HEK293 (cell line): ENCODE results near the gene IFNL1.

Source experiments
- BCL11B ChIP-seq: fragments of 450-650 bp; formaldehyde crosslinking; IDR thresholded peaks from 2 replicates; pipeline ENCODE4 v1.5.1; 2016; ENCODE audit warnings: low read depth, missing biosample characterization, missing genetic modification characterization
- GLI2 ChIP-seq: fragments of 450-650 bp; formaldehyde crosslinking; IDR thresholded peaks from 2 replicates; pipeline ENCODE4; 2017; ENCODE audit warnings: missing biosample characterization, missing genetic modification characterization, low read depth, borderline replicate concordance
- HOXD13 ChIP-seq: sonication (generic); formaldehyde crosslinking; IDR thresholded peaks from 2 replicates; pipeline ENCODE4 v1.8.0; 2022; ENCODE audit warnings: missing genetic modification reagents, borderline replicate concordance
- IKZF3 ChIP-seq: fragments of 450-650 bp; IDR thresholded peaks from 2 replicates; pipeline ENCODE4 v1.5.0; 2018; ENCODE audit warnings: missing biosample characterization, mild to moderate bottlenecking, missing genetic modification characterization, moderate library complexity
- KLF7 ChIP-seq: fragments of 450-650 bp; formaldehyde crosslinking; IDR thresholded peaks from 2 replicates; pipeline ENCODE4 v1.5.1; 2016; ENCODE audit warnings: missing biosample characterization, missing genetic modification characterization, borderline replicate concordance
- KLF8 ChIP-seq: fragments of 450-650 bp; formaldehyde crosslinking; IDR thresholded peaks from 2 replicates; pipeline ENCODE4 v1.5.1; 2016; ENCODE audit warnings: missing biosample characterization, missing genetic modification characterization
- MEIS1 ChIP-seq: sonication (generic); formaldehyde crosslinking; IDR thresholded peaks from 2 replicates; pipeline ENCODE4 v1.8.1; 2022; ENCODE audit warnings: missing genetic modification reagents, mild to moderate bottlenecking, borderline replicate concordance
- PRDM1 ChIP-seq: fragments of 450-650 bp; formaldehyde crosslinking; IDR thresholded peaks from 2 replicates; pipeline ENCODE4; 2016; ENCODE audit warnings: missing biosample characterization, missing genetic modification characterization
- SCRT1 ChIP-seq: fragments of 450-650 bp; formaldehyde crosslinking; IDR thresholded peaks from 2 replicates; pipeline ENCODE4 v1.5.1; 2016; ENCODE audit warnings: missing biosample characterization, missing genetic modification characterization, borderline replicate concordance
- SP2 ChIP-seq: fragments of 450-650 bp; formaldehyde crosslinking; IDR thresholded peaks from 2 replicates; pipeline ENCODE4 v1.5.1; 2016; ENCODE audit warnings: missing biosample characterization, missing genetic modification characterization
- SP3 ChIP-seq: fragments of 450-650 bp; formaldehyde crosslinking; IDR thresholded peaks from 2 replicates; pipeline ENCODE4 v1.5.1; 2016; ENCODE audit warnings: missing biosample characterization, missing genetic modification characterization
- TCF7L2 ChIP-seq: IDR thresholded peaks from 2 replicates; pipeline ENCODE4 v1.6.1; 2011; ENCODE audit warnings: low read depth, mild to moderate bottlenecking, inconsistent platforms, low read length, moderate library complexity, borderline replicate concordance
- WT1 ChIP-seq: fragments of 450-650 bp; formaldehyde crosslinking; IDR thresholded peaks from 2 replicates; pipeline ENCODE4 v1.5.1; 2016; ENCODE audit warnings: missing biosample characterization, missing genetic modification characterization
- ZBTB20 ChIP-seq: fragments of 450-650 bp; formaldehyde crosslinking; IDR thresholded peaks from 2 replicates; pipeline ENCODE4 v1.5.1; 2016; ENCODE audit warnings: missing biosample characterization, missing genetic modification characterization
- ZBTB21 ChIP-seq: fragments of 450-650 bp; formaldehyde crosslinking; IDR thresholded peaks from 2 replicates; pipeline ENCODE4 v1.5.1; 2017; ENCODE audit warnings: missing biosample characterization, missing genetic modification characterization
- ZBTB7A ChIP-seq: fragments of 450-650 bp; formaldehyde crosslinking; IDR thresholded peaks from 2 replicates; pipeline ENCODE4 v1.5.1; 2016; ENCODE audit warnings: low read depth, missing biosample characterization, missing genetic modification characterization
- ZNF112 ChIP-seq: fragments of 450-650 bp; formaldehyde crosslinking; IDR thresholded peaks from 2 replicates; pipeline ENCODE4 v1.5.0; 2017; ENCODE audit warnings: missing biosample characterization, missing genetic modification characterization
- ZNF175 ChIP-seq: fragments of 450-650 bp; formaldehyde crosslinking; IDR thresholded peaks from 2 replicates; pipeline ENCODE4 v1.5.1; 2016; ENCODE audit warnings: missing biosample characterization, missing genetic modification characterization
- ZNF211 ChIP-seq: fragments of 450-650 bp; formaldehyde crosslinking; IDR thresholded peaks from 2 replicates; pipeline ENCODE4 v1.5.1; 2016; ENCODE audit warnings: low read depth, missing biosample characterization, missing genetic modification characterization
- ZNF302 ChIP-seq: fragments of 450-650 bp; formaldehyde crosslinking; IDR thresholded peaks from 2 replicates; pipeline ENCODE4 v1.5.1; 2016; ENCODE audit warnings: missing biosample characterization, missing genetic modification characterization, low read depth
- ZNF391 ChIP-seq: fragments of 450-650 bp; formaldehyde crosslinking; IDR thresholded peaks from 2 replicates; pipeline ENCODE4 v1.5.1; 2016; ENCODE audit warnings: low read depth, missing biosample characterization, missing genetic modification characterization, borderline replicate concordance
- ZNF404 ChIP-seq: fragments of 450-650 bp; formaldehyde crosslinking; IDR thresholded peaks from 2 replicates; pipeline ENCODE4 v1.5.1; 2017; ENCODE audit warnings: missing biosample characterization, missing genetic modification characterization
- ZNF416 ChIP-seq: fragments of 450-650 bp; formaldehyde crosslinking; IDR thresholded peaks from 2 replicates; pipeline ENCODE4 v1.5.1; 2016; ENCODE audit warnings: missing biosample characterization, missing genetic modification characterization
- ZNF473 ChIP-seq: fragments of 450-650 bp; formaldehyde crosslinking; IDR thresholded peaks from 2 replicates; pipeline ENCODE4 v1.5.1; 2017; ENCODE audit warnings: missing biosample characterization, missing genetic modification characterization
- ZNF549 ChIP-seq: fragments of 450-650 bp; IDR thresholded peaks from 2 replicates; pipeline ENCODE4 v1.5.1; 2018; ENCODE audit warnings: missing biosample characterization, missing genetic modification characterization, mild to moderate bottlenecking, inconsistent platforms, moderate library complexity
- ZNF561 ChIP-seq: fragments of 450-650 bp; IDR thresholded peaks from 2 replicates; pipeline ENCODE4 v1.5.1; 2018; ENCODE audit warnings: missing biosample characterization, missing genetic modification characterization, borderline replicate concordance
- ZNF624 ChIP-seq: fragments of 450-650 bp; formaldehyde crosslinking; IDR thresholded peaks from 2 replicates; pipeline ENCODE4 v1.5.1; 2017; ENCODE audit warnings: missing biosample characterization, missing genetic modification characterization
- ZNF654 ChIP-seq: fragments of 450-650 bp; formaldehyde crosslinking; IDR thresholded peaks from 2 replicates; pipeline ENCODE4 v1.5.1; 2016; ENCODE audit warnings: low read depth, missing biosample characterization, missing genetic modification characterization
- ZNF843 ChIP-seq: fragments of 450-650 bp; formaldehyde crosslinking; IDR thresholded peaks from 2 replicates; pipeline ENCODE4 v1.5.1; 2016; ENCODE audit warnings: missing biosample characterization, missing genetic modification characterization
- TF ChIP-seq, protein P1 (sequence below): fragments of 450-650 bp; formaldehyde crosslinking; IDR thresholded peaks from 2 replicates; pipeline ENCODE4 v1.5.1; 2016; ENCODE audit warnings: missing biosample characterization, missing genetic modification characterization
- TF ChIP-seq, protein P2 (sequence below): fragments of 450-650 bp; formaldehyde crosslinking; IDR thresholded peaks from 2 replicates; pipeline ENCODE4 v1.5.1; 2016; ENCODE audit warnings: missing biosample characterization, missing genetic modification characterization
- TF ChIP-seq, protein P3 (sequence below): fragments of 450-650 bp; formaldehyde crosslinking; IDR thresholded peaks from 2 replicates; pipeline ENCODE4 v1.5.1; 2016; ENCODE audit warnings: missing biosample characterization, missing genetic modification characterization
- TF ChIP-seq, protein P4 (sequence below): fragments of 450-650 bp; formaldehyde crosslinking; IDR thresholded peaks from 2 replicates; pipeline ENCODE4 v1.5.1; 2017; ENCODE audit warnings: missing biosample characterization, mild to moderate bottlenecking, missing genetic modification characterization, moderate library complexity
- TF ChIP-seq, protein P5 (sequence below): fragments of 450-650 bp; formaldehyde crosslinking; IDR thresholded peaks from 2 replicates; pipeline ENCODE4 v1.5.1; 2016; ENCODE audit warnings: missing biosample characterization, missing genetic modification characterization, low read depth

IFNL1 gene

DNA sequence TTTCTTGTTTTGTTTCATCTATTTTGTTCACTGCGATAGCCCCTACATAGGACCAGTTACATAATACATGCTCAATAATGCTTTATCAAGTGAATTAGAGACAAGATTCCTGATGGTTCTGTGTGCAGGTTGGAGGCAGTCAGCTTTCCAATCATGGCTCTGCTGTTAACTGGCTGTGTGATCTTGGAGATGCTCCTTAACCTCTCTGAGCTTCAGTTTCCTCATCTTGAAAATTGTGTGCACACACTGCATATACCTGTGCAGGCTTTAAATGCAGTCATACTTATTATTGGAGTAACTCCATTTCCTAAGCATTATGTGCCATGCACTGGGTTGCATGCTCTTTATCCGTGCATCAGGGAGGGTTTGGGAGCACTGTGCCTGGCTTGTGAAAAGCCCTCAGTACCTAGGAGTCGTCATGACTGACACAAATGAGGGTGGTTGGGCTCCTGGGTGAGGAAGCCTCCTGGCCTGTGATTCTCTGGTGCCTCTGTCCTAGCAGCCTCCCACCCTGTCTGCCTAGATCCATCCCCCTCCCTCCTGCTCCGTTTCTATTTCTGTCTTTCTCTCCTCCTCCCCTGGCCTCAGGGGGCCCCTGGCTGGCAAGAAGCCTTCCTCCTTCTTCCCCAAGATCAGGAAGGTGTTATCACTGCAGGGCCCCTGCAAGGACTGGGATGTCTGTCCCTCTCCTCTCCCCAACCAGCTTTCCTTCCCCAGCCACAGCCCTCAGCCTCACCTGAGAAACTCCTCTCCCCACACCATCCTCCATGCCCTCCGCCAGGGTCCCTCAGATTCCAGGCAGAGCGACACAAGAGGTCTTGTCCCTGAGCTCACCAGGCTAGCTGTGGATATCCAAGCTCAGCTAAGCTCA is 8.7 kb downstream of the IFNL1 start (continued):
- TF ChIP-seq ZNF654 (tag by site-specific recombination) = no peak
- TF ChIP-seq, protein P1, sequence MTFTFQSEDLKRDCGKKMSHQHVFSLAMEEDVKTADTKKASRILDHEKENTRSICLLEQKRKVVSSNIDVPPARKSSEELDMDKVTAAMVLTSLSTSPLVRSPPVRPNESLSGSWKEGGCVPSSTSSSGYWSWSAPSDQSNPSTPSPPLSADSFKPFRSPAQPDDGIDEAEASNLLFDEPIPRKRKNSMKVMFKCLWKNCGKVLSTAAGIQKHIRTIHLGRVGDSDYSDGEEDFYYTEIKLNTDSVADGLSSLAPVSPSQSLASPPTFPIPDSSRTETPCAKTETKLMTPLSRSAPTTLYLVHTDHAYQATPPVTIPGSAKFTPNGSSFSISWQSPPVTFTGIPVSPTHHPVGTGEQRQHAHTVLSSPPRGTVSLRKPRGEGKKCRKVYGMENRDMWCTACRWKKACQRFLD = no peak
- TF ChIP-seq SCRT1 (tag by site-specific recombination) = no peak
- peak; percentile 71; the same call in 1 of the 2 replicates for TF ChIP-seq ZBTB20 (tag by site-specific recombination)
- TF ChIP-seq, protein P2, sequence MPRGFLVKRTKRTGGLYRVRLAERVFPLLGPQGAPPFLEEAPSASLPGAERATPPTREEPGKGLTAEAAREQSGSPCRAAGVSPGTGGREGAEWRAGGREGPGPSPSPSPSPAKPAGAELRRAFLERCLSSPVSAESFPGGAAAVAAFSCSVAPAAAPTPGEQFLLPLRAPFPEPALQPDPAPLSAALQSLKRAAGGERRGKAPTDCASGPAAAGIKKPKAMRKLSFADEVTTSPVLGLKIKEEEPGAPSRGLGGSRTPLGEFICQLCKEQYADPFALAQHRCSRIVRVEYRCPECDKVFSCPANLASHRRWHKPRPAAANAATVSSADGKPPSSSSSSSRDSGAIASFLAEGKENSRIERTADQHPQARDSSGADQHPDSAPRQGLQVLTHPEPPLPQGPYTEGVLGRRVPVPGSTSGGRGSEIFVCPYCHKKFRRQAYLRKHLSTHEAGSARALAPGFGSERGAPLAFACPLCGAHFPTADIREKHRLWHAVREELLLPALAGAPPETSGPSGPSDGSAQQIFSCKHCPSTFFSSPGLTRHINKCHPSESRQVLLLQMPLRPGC (tag by site-specific recombination) = no peak
- no peak for TF ChIP-seq HOXD13 (CRISPR knock-in tag)
- no peak for TF ChIP-seq ZNF302 (tag by site-specific recombination)
- no peak for TF ChIP-seq ZNF404
- no peak for TF ChIP-seq ZNF112
- no peak for TF ChIP-seq ZNF549 (tag by site-specific recombination)
- TF ChIP-seq ZNF473 (tag by site-specific recombination) = no peak
- no peak for TF ChIP-seq MEIS1 (CRISPR knock-in tag)
- no peak for TF ChIP-seq ZNF416
- TF ChIP-seq ZNF843 (tag by site-specific recombination) = no peak
- no peak for TF ChIP-seq PRDM1 (tag by site-specific recombination)
- TF ChIP-seq TCF7L2 = no peak
- TF ChIP-seq, protein P3, sequence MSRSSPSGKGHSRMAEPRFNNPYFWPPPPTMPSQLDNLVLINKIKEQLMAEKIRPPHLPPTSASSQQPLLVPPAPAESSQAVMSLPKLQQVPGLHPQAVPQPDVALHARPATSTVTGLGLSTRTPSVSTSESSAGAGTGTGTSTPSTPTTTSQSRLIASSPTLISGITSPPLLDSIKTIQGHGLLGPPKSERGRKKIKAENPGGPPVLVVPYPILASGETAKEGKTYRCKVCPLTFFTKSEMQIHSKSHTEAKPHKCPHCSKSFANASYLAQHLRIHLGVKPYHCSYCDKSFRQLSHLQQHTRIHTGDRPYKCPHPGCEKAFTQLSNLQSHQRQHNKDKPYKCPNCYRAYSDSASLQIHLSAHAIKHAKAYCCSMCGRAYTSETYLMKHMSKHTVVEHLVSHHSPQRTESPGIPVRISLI (tag by site-specific recombination) = no peak
- TF ChIP-seq, protein P4, sequence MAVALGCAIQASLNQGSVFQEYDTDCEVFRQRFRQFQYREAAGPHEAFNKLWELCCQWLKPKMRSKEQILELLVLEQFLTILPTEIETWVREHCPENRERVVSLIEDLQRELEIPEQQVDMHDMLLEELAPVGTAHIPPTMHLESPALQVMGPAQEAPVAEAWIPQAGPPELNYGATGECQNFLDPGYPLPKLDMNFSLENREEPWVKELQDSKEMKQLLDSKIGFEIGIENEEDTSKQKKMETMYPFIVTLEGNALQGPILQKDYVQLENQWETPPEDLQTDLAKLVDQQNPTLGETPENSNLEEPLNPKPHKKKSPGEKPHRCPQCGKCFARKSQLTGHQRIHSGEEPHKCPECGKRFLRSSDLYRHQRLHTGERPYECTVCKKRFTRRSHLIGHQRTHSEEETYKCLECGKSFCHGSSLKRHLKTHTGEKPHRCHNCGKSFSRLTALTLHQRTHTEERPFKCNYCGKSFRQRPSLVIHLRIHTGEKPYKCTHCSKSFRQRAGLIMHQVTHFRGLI = peak; percentile 94
- TF ChIP-seq BCL11B (tag by site-specific recombination) = no peak
- TF ChIP-seq KLF8 = no peak
- no peak for TF ChIP-seq ZBTB21
- TF ChIP-seq WT1 (tag by site-specific recombination) = peak; percentile 41; the same call in 1 of the 2 replicates
- TF ChIP-seq ZNF175 (tag by site-specific recombination) = no peak
- TF ChIP-seq ZNF391 (tag by site-specific recombination) = no peak
- no peak for TF ChIP-seq SP3
- no peak for TF ChIP-seq SP2
- TF ChIP-seq ZNF561 (tag by site-specific recombination) = no peak
- TF ChIP-seq ZNF624 (tag by site-specific recombination) = no peak
- TF ChIP-seq ZNF211 (tag by site-specific recombination) = no peak
- no peak for TF ChIP-seq IKZF3
- TF ChIP-seq, protein P5, sequence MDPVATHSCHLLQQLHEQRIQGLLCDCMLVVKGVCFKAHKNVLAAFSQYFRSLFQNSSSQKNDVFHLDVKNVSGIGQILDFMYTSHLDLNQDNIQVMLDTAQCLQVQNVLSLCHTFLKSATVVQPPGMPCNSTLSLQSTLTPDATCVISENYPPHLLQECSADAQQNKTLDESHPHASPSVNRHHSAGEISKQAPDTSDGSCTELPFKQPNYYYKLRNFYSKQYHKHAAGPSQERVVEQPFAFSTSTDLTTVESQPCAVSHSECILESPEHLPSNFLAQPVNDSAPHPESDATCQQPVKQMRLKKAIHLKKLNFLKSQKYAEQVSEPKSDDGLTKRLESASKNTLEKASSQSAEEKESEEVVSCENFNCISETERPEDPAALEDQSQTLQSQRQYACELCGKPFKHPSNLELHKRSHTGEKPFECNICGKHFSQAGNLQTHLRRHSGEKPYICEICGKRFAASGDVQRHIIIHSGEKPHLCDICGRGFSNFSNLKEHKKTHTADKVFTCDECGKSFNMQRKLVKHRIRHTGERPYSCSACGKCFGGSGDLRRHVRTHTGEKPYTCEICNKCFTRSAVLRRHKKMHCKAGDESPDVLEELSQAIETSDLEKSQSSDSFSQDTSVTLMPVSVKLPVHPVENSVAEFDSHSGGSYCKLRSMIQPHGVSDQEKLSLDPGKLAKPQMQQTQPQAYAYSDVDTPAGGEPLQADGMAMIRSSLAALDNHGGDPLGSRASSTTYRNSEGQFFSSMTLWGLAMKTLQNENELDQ (tag by site-specific recombination) = no peak
- no peak for TF ChIP-seq GLI2 (tag by site-specific recombination)
- no peak for TF ChIP-seq KLF7 (tag by site-specific recombination)
- no peak for TF ChIP-seq ZBTB7A (tag by site-specific recombination)
